GM12872 (cell line): ENCODE results near the gene UGT1A10.

ENCODE experiments used
- CTCF ChIP-seq: IDR thresholded peaks from 3 replicates; pipeline ENCODE4 v1.5.1; 2011; ENCODE audit warnings: low read depth, mild to moderate bottlenecking, low read length, moderate library complexity; ENCODE audit not compliant: insufficient read depth

UGT1A10 gene

GRCh38 chr2:233698740-233699139 lies 62.5 kb downstream of the UGT1A10 start:
- no peak for TF ChIP-seq CTCF

- no peak for TF ChIP-seq CTCF
These were observed 63.3 kb downstream of the UGT1A10 start for GRCh38 chr2:233699424-233700027.

- no peak for TF ChIP-seq CTCF
These were observed 63.9 kb downstream of the UGT1A10 start for GRCh38 chr2:233700028-233700635.

- TF ChIP-seq CTCF = no peak
These were observed 66.0 kb downstream of the UGT1A10 start for GRCh38 chr2:233702238-233702637.

DNA sequence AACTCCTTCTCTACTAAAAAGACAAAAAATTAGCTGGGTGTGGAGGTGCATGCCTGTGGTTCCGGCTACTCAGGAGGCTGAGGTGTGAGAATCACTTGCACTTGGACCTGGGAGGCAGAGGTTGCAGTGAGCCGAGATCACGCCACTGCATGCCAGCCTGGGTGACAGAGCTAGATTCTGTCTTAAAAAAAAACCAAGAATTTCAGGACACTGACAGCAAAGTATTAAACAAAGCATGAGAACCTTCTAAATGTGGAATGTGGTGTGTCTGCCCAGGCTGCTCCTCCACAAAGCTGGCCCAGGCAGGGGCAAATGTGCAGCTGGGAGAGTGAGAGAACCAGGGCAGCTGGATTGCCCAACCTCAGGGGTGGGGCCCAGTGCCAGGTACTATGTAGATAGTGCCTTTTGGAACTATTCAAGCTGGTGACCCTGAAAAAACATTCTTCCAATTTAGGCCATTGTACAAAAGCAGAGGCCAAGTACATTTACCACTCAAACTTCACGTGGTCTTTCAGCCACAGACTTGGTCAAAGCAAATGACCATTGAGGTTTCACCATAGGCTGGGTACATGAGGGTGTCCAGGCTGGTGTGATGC lies 69.8 kb downstream of the UGT1A10 start:
- no peak for TF ChIP-seq CTCF

- no peak for TF ChIP-seq CTCF
These were observed 70.5 kb downstream of the UGT1A10 start for GRCh38 chr2:233706720-233707119.

DNA sequence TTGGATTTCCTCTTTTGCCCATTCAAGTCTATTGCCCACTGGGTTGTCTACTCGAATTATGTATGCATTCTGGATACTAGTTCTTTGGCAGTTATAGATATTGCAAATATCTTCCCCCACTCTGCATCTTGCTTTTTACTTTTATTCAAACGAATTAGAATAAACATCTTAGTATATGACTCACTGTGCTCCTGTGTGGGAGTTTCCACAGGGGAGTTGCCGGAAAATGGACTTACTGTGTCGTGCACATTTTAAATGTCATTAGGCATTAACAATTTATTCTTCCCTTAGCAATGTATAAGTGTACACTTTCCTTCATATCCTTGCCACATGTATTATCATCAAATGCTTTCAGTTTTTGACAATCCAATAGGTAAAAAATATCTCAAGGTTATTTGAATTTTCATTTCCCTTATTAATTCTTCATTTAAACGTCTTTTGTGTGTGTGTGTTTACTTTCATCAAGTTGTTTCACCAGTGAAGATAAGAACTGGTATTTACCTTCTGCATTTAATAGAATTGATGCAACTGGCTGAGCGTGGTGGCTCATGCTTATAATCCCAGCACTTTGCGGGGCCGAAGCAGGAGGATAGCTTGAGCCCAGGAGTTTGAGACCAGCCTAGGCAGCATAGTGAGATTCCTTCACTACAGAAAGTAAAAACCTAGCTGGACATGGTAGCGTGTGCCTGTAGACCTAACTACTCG lies 71.8 kb downstream of the UGT1A10 start:
- TF ChIP-seq CTCF = no peak
